K562 (cell line): ENCODE data around the gene FHDC1. TPM values are rescaled to one million over a fixed set of nuclear protein-coding genes. Genes with fewer than 3 reads are reported as not detected.

Experiments
- ATAC-seq: fragments of 200-7000 bp; cut with Tn5 transposase; 3 replicates; pipeline ENCODE4 v1.9.1; 2020; ENCODE audit warnings: moderate library complexity
- BruUV-seq: library from RNA; stranded (reverse); fragments of 400-500 nt; replicated peaks from 2 replicates; lab custom pipeline; 2021; lab: Mats Ljungman, UMichigan
- CTCF ChIA-PET: fragments of 300-600 bp; formaldehyde crosslinking; extraction: SDS; loops from one replicate; lab custom pipeline; 2021; ENCODE audit warnings: low intra/inter-chr PET ratio; lab: Yijun Ruan, JAX
- POLR2A ChIA-PET: fragments of 300-600, 350-650 bp; sonication (Branson Sonifier 250); formaldehyde crosslinking; extraction: SDS; loops from one replicate; lab custom pipeline; 2021; ENCODE audit warnings: antibody characterized with exemption, inconsistent platforms; lab: Yijun Ruan, JAX
- DNase-seq, 4 experiments: peaks; one replicate each; pipeline versions ENCODE4 v3.0.0 to v3.0.0-alpha.2; 2011 to 2018; ENCODE audit warnings: low spot score in 3 of 4, mixed read lengths in 3 of 4; ENCODE audit errors: extremely low read depth in 1 of 4
- FAIRE-seq: peaks from 2 replicates; lab custom pipeline; 2011; peaks lifted over from hg19 to GRCh38; lab: Jason Lieb, UNC
- H2AFZ ChIP-seq: 2 replicates; pipeline ENCODE4 v1.6.0; 2011; ENCODE audit warnings: low read depth, low read length, control low read depth, inconsistent platforms
- H3K27ac ChIP-seq: fragments of 200-600 bp; 3 replicates; pipeline ENCODE4 v1.8.0; 2011; ENCODE audit warnings: low read depth, mild to moderate bottlenecking, control low read depth, inconsistent platforms, low read length, moderate library complexity, mixed read lengths; ENCODE audit errors: extremely low read depth
- H3K27me3 ChIP-seq, 2 experiments: fragments of 300-600 bp in 1 of 2; 2 replicates in 1 of 2; 3 replicates in 1 of 2; pipeline versions ENCODE4 v1.6.0 to v1.8.0; 2011; ENCODE audit warnings: inconsistent platforms in 2 of 2, low read length in 2 of 2, mild to moderate bottlenecking in 1 of 2, mixed read lengths in 1 of 2, moderate library complexity in 1 of 2; ENCODE audit not compliant: control insufficient read depth in 2 of 2, insufficient read depth in 2 of 2
- H3K36me3 ChIP-seq: fragments of 300-600 bp; 3 replicates; pipeline ENCODE4 v1.8.0; 2011; ENCODE audit warnings: mild to moderate bottlenecking, low read length, inconsistent platforms; ENCODE audit not compliant: control insufficient read depth, insufficient read depth
- H3K4me1 ChIP-seq, 2 experiments: fragments of 200-600 bp in 1 of 2; replicated peaks in 1 of 2; 2 replicates in 1 of 2; 3 replicates in 1 of 2; pipeline versions ENCODE4 v1.5.1 to v1.8.0; 2011; ENCODE audit warnings: inconsistent platforms in 2 of 2, low read length in 2 of 2, mild to moderate bottlenecking in 1 of 2, mixed read lengths in 1 of 2, moderate library complexity in 1 of 2; ENCODE audit not compliant: control insufficient read depth in 2 of 2, insufficient read depth in 2 of 2
- H3K4me2 ChIP-seq: 2 replicates; pipeline ENCODE4 v1.6.1; 2011; ENCODE audit warnings: low read length, control low read depth, inconsistent platforms, mixed read lengths; ENCODE audit not compliant: insufficient read depth
- H3K4me3 ChIP-seq: fragments of 200-600 bp; sonication (generic), shearing (Covaris generic); 2 replicates; pipeline ENCODE4 v1.5.1; 2016; ENCODE audit warnings: control low read depth, inconsistent platforms
- H3K79me2 ChIP-seq: fragments of 200-600 bp; 3 replicates; pipeline ENCODE4 v1.8.0; 2011; ENCODE audit warnings: low read length, inconsistent platforms; ENCODE audit not compliant: control insufficient read depth, insufficient read depth
- H3K9ac ChIP-seq, 2 experiments: 2 replicates each; pipeline versions ENCODE4 v1.6.0 to v1.6.1; 2011; ENCODE audit warnings: low read depth in 2 of 2, low read length in 2 of 2, control low read depth in 1 of 2, inconsistent platforms in 1 of 2, mild to moderate bottlenecking in 1 of 2, mixed read lengths in 1 of 2; ENCODE audit not compliant: insufficient read depth in 1 of 2
- H3K9me1 ChIP-seq: one replicate; pipeline ENCODE4 v1.6.0; 2011; ENCODE audit warnings: inconsistent platforms, mild to moderate bottlenecking, low read length, moderate library complexity; ENCODE audit not compliant: control insufficient read depth, insufficient read depth
- H3K9me3 ChIP-seq: replicated peaks from 2 replicates; pipeline ENCODE4 v1.5.1; 2011; ENCODE audit warnings: low read depth, low read length, inconsistent platforms; ENCODE audit not compliant: control insufficient read depth, insufficient read depth
- H4K20me1 ChIP-seq: replicated peaks from 2 replicates; pipeline ENCODE4 v1.6.1; 2011; ENCODE audit warnings: low read length, inconsistent platforms, mixed read lengths; ENCODE audit not compliant: control insufficient read depth, insufficient read depth
- TCF3 ChIP-seq: sonication (generic); formaldehyde crosslinking; IDR thresholded peaks from 2 replicates; pipeline ENCODE4 v1.4.0; 2020; ENCODE audit warnings: mild to moderate bottlenecking, missing genetic modification reagents
- ZFP91 ChIP-seq: sonication (generic); formaldehyde crosslinking; IDR thresholded peaks from 2 replicates; pipeline ENCODE4 v1.8.0; 2022; ENCODE audit warnings: mild to moderate bottlenecking, missing genetic modification reagents
- WGBS: fragments of 100-300 bp; shearing (Covaris generic); methylation state at CpG from one replicate; pipeline ENCODE4 v1.1.6; 2016; ENCODE audit warnings: low coverage, mixed read lengths; ENCODE audit not compliant: insufficient coverage; ENCODE audit errors: missing lambda C conversion rate; 5-methylcytosine and 5-hydroxymethylcytosine counted together
- in situ Hi-C: fragments of 300-500 bp; cut with MboI; formaldehyde crosslinking; loops from 4 replicates; pipeline ENCODE4 v1.15.0; 2018; ENCODE audit warnings: inconsistent platforms, mixed read lengths
- intact Hi-C: fragments of 100-400 bp; cut with micrococcal nuclease; formaldehyde crosslinking; loops from 2 replicates; pipeline ENCODE4 v1.14.2; 2022
- polyA plus RNA-seq, 8 experiments: library from polyadenylated mRNA; depleted of rRNA in 4 of 8; stranded (reverse) in 5 of 8; unstranded in 3 of 8; fragments of >200 nt; fragmentation: Nextera tagmentation in 2 of 8; fragmentation: Illumina TruSeq in 1 of 8; extraction: Ambion mirVana in 2 of 8; extraction: Trizol in 1 of 8; gene quantifications; 2 replicates each; pipeline versions ENCODE4 v1.2.1 to v1.2.3, GENCODE V29; 2011 to 2014; ENCODE audit warnings: inconsistent platforms in 1 of 8, missing spikeins in 1 of 8
- total RNA-seq, 7 experiments: library from RNA; depleted of rRNA in 6 of 7; stranded (reverse); fragments of >200 nt in 6 of 7; fragmentation: Illumina TruSeq in 2 of 7; extraction: Trizol in 2 of 7; gene quantifications; 2 replicates each; pipeline versions ENCODE4 v1.2.1 to v1.2.3, GENCODE V29; 2011 to 2021; ENCODE audit warnings: low replicate concordance in 1 of 7

The FHDC1 gene
- total and polyA plus RNA-seq, 9 of the 15 experiments (the other 6 are each of a cell fraction or from before 2014, with no cell fraction given): 0.01 to 0.43 (median 0.07) TPM

- in situ Hi-C loops: no loop called here
- Histone ChIP-seq H3K4me3 (no peak overlapping the region), H3K27me3 (peaks cover 7 to 19% of the 10 kb centered on the region in 2 experiments), H4K20me1 (peaks cover 4% of the 10 kb centered on the region; the same call in 1 of the 2 replicates), H3K79me2 (no peaks in the 10 kb centered on the region), H3K4me1 (no peaks in the 10 kb centered on the region; a peak in 2 of 5 replicates), H2AFZ (no peak overlapping the region), H3K9ac (no peak overlapping the region), H3K9me3 (no peaks in the 10 kb centered on the region), H3K27ac (no peak overlapping the region), H3K36me3 (no peaks in the 10 kb centered on the region), H3K4me2 (no peak overlapping the region), H3K9me1 (no peaks in the 10 kb centered on the region)
- FAIRE-seq: no peak
- POLR2A ChIA-PET: interaction anchor here (0.7 to 1.0 kb wide), 2 partner anchors 10 to 662 kb away, joined by 3 read pairs; no protein-coding TSS in a partner anchor
- 8% methylated on average over 11 of the region's 11 CpGs for WGBS
- CTCF ChIA-PET: no interaction called here
- peak; percentile 53 for ATAC-seq
- no peak for DNase-seq
- no TSS peak for BruUV-seq
- intact Hi-C loops: no loop called here
- TF ChIP-seq TCF3 (CRISPR knock-in tag) (peak; percentile 4; the same call in 1 of the 2 replicates), ZFP91 (CRISPR knock-in tag) (no peak)
Measured at GRCh38 chr4:152950402-152951274, 14.5 kb downstream of the FHDC1 start.
